DMS114 treated with DMSO at 0.1 percent for 48 hours (cell line): ENCODE results near the gene MRM2.
A peak's percentile ranks its signal among the peaks of the same experiment; 100 is the strongest.

ENCODE experiments used
- DNase-seq: peaks from one replicate; lab custom pipeline; 2025; ENCODE audit not compliant: unreplicated experiment; lab: John Stamatoyannopoulos, UW

MRM2 gene

DNA sequence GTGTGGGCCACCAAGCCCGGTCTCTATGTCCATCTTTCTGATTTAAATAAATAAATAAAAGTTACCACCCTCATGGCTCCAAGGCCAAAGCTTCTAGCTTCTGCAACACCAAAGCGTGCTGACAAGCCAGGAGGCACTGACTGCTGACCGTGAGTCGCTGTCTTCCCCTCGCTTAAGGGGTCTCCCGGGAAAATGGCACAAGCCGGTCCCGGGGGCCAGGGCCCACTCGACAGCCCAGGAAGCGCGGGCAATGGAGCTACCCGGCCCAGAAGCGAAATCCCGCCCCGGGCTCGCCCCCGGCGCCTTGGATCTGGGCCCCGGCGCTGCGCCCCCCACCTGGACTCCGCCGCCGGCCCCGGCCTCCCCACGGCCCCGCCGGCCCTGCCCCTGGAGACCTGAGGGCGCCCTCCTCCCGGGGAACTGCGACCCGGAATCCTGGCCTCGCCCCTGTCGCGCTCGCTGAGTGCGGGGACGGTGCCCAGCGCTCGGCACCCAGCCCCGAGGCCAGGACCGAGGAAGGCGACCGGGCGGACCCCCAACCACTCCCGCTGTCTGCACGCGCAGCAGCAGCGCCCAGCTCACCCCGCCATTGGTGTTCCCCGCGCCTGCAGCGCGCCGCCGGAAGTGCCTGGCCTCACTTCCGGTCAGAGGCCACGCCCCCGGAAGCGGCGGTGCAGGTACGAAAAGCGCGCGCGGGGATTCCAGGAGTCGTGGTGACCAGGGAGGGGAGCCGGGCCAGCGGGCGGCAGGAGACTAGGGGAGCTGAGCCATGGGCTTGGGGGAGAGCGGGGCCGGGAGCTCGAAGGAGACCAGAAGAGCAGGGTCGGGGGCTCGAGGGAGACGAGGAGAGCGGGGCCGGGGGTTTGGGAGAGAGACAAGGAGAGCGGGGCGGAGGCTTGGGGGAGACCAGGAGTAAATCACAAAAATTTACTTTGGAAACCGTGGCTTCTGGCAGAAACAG is at the start of gene MRM2, which contains the start of gene NUDT1:
TSS of gene MRM2 (minus strand) at position 626 of the 961 bp plus-strand sequence. CDS start at position 590, 36 bp downstream.
TSS of gene NUDT1 (plus strand) at position 647 of the 961 bp plus-strand sequence. CDS start 2,349 bp downstream, outside the sequence.
- DNase-seq, result peak; percentile 44

DNA sequence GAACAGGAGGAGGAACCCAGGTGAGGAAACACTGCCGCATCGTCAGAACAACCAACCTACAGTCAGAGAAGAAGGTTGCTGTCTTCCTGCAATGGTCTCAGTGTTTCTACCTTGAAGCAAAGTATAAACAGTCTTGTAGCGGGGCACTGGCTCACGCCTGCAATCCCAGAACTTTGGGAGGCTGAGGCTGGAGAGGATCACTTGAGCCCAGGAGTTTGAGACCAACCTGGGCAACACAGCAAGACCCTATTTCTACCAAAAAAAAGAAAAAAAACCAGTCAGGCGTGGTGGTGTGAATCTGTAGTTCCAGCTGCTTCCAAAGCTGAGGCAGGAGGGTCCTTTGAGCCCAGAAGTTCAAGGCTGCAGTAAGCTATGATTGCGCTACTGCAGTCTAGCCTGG is 48.9 kb upstream of the MRM2 start:
- DNase-seq, result no peak

DNA sequence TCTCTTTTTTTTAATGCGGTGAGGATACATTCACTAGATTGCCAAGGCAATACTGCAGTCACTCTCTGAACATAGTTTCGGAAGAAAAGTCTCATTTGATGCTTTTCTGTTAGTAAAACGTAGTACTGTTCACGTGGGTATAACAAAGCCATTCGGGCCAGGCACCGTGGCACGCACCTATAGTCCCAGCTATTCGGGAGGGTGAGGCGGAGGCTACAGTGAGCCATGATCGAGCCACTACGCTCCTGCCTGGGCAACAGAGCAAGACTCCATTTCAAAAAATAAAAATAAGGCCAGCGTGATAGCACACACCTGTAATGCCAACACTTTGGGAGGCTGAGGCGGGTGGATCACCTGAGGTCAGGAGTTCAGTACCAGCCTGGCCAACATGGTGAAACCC is 47.6 kb upstream of the MRM2 start:
- DNase-seq, result no peak

DNA sequence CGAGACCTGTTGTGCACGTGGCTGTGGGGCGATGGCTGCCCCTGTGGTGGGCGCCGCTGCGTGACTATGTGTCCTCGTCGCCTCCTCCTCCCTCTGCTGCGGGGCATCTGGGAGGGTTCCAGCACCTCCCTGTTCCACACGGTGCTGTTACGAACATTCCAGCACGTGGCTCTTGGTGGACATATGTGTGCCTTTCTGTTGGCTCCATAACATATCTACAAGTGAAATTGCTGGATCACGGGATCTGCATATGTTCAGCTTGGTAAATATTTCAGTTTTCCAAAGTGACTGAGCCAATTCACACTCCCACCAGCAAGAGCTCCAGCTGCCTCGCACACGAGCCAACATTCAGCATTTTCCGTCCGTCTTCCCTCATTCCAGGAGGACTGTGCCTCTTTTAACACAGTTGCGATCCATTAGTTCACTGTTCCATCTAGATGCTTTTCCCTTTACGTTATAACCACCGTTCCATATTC is 47.1 kb upstream of the MRM2 start:
- DNase-seq, result no peak

DNA sequence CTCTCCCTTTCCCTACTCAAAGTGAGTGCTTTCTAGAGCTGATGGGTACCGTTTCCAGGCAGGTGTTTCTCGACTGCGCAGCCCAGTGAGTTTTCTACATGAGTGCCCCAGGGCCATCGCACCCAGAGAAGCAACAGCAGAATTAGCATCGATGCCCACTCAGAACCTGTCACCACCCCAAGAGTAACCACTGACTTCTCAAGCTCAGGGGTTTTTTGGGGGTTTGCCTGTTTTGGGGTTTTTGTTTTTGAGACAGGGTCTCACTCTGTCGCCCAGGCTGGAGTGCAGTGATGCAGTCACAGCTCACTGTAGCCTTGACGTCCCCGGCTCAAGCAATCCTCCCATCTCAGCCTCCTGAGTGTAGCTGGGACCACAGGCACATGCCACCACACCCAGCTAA is 46.5 kb upstream of the MRM2 start:
- DNase-seq, result no peak

DNA sequence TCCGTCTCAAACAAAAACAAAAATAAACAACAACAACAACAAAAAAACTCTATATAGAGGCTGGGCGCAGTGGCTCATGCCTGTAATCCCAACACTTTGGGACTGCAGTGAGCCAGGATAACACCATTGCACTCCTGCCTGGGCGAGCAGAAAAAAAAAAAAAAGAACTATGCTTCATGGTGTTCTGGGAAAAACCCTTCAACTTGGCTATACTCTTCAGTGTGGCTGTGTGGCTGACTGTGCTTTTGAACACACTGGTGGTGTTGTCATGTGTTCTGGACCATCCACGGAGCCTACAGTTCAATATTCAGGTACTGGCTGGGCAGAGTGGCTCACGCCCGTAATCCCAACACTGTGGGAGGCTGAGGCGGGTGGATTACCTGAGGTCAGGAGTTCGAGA is 45.7 kb upstream of the MRM2 start:
- DNase-seq, result no peak

DNA sequence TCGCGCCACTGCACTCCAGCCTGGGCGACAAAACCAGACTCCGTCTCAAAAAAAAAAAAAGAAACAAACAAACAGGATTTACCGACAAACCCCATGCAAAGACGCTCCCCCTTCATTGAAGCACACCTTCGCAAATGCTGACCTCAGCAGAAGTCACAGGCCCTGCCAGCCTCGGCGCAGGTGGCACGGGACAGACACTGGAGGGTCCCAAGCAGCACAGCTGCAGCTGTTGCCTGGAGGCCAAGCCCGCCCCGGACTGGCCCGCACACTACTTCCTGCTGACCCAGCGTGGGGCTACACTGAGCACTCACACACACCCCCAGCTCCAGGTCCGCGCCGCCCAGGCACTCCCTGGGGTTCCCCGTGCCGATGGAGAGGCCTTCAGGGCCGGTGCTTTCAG is 41.1 kb upstream of the MRM2 start:
- no peak for DNase-seq

DNA sequence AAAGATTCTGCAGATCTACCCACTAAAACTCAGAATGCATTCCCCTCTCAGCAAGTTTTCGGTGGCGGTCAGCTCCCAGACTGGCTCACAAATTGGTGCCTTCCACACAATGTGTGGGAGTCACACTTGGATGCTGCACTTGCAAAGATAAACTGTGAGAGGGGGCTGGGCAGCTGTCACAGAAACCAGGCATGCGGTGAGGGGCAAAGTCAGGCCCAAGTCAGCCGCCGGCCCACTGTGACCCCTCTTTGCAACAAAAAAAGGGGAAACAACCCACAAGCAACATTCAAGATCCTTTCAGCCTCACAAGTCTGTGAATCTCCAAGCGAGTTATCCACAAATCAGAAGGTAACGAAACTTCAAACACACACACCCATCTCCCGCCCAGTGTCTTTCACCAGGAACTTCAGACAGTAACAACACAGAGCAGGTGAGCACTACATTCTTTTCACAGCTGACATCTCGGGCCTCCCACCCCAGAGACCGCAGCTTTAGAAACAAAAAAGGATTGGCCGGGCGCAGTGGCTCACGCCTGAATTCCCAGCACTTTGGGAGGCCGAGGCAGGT is 40.3 kb upstream of the MRM2 start:
- DNase-seq, result no peak

DNA sequence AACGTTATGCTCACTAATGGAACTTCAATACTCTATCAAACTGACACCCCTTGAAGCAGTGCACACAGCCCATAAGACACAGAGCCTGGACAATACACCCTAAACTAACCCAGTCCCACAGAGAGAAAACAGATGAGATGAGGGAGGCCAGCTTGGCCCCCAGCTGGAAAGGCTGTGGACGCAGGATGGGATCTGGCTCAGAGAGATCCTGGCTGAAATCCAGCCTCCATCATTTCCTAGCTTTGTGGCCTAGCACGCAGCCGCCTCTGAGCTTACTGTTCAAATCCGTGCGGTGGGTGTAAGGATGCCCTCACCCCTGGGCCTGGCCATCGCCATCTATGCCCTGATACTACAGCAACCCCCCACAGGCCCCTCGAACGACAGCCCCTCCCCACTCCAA is 39.5 kb upstream of the MRM2 start:
- no peak for DNase-seq

DNA sequence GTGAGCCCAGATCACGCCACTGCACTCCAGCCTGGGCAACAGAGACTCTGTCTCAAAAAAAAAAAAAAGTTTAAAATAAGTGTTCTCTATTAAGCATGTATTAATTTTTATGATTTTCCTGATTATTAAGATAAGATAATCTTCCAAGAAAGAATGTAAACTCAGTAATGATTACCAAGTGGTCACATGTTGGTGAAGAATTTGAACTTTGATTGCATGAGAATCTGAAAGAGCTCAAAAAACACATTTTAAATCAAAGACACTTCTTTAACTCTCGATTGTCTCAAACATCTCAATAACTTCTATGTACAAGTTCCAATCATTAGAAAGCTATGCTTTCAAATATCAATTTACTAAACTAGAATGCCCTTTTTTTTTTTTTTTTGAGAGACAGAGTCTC is 38.4 kb upstream of the MRM2 start:
- no peak for DNase-seq

DNA sequence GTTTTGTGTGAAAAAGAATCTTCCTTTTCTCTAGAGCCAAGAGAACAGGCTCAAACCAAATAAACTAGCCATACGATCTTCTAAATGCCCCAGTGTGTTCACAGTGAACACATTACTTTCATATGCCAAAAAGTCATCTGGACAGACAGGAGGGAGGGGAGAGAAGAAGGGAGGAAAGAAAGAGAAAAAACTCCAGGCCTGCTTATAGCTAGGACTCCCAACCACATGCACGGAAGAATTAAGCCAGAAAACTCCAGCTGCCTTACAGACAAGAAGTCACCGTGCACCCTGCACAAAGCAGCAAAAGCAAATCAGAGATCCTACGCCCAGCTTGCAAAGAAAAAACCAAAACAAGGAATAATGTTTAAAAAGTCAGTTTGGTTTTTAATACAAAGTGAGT is 37.9 kb upstream of the MRM2 start:
- no peak for DNase-seq

DNA sequence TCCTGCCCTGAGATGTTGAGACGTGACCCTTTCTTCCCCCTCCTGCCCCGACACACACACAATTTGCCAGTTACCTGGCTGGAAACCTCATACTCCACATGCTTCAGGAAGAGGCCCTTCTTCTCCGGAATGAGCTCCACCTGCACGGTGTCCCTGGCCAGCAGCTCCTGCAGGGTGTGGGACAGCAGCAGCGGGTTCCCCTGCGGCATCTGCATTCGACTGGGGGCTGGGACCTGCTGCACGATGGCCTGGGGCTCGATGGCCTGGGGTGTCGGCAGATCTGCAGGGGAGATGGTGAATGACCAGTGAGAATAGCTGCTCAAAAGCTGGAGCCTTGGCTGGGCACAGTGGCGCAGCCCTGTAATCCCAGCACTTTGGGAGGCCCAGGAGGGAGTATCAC is 36.0 kb upstream of the MRM2 start:
- no peak for DNase-seq

DNA sequence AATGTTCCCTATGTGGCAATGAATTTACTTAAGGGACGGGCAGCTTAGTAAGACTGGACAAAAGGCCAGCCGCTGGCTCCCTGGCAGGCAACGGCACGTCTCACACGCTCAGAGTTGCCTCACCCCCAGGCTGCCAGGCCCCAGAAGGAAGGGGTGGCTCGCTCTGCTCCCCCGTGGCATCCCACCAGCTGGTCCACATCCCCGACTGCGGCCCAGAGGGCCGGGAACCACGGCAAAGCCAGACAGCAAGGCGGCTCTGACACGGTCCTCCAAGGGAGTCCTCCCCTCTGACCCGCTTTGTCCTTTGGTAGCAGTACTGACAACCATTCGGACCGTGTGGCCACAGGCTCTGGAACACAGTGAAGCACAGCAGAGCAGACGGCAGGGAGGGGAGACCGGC is 34.1 kb upstream of the MRM2 start:
- no peak for DNase-seq

DNA sequence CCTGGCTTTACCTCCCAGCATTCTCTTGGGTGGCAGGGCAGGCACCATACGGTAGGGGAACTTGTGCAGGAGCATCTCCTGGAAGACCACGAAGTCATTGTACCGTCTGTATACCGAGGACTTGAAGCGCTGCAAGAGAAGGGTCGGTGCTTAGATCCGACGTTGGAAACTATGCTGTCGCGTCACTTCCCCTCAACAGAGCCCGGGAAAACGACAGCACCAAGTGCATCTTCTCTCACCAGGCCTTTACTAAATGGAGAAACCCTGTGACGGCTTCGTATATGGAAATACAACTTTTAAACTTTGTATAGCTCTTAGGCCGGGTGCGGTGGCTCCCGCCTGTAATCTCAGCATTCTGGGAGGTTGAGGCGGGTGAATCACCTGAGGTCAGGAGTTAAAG is 33.1 kb upstream of the MRM2 start:
- no peak for DNase-seq

DNA sequence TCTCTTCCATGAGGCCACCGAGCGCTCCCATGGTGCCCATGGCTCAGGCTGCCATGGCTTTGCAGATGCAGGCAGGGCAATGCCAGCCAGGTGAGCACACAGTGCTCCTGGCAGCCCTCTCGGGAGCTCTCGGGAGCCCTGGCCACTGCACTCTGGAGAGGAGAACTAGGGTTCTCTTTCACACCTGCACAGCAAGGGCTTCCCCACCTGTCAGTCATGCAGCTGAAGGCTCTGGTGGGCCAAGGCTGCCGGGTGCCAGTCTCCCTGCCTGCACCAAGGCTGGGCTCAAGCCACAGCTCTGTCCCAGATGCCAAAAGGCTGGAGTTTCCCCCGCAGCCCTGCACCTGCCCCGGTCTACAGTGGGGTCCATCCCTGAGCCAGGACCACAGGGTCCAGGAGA is 32.7 kb upstream of the MRM2 start:
- no peak for DNase-seq

DNA sequence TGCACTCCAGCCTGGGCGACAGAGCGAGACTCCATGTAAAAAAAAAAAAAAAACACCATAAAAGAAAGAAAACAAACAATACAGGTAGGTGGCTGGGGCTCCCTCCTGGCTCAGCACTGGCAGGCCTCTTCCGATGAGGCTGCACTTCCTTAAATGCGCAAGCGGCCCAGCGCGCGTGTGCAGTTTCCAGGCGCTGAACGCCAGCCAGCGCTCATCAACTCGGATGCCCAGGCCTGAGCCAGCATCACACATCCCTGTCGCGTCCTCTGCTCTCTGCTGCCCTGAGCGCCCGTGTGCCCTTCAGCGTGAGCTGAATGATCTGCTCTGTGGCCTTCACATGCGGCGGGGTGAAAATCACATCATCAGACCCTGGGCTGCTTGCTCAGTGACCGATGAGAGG is 31.9 kb upstream of the MRM2 start:
- no peak for DNase-seq

DNA sequence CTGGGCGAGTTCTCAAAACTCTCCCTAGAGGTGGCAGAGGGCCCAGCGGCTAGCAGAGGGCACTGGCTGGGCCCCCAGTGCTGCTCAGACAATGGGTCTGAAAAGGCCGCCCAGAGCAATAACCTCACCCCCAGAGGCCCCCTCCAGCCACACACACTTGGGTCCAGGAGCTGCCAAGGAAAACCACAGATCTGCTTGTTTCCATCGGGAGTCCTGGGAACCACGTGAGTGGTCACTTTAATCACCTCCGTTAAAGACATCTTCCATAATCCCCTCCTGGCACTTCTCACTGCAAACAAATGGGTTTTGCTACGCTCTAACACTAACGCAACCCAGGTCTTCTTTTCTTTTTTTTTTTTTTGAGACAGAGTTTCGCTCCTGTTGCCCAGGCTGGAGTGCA is 30.0 kb upstream of the MRM2 start:
- no peak for DNase-seq

DNA sequence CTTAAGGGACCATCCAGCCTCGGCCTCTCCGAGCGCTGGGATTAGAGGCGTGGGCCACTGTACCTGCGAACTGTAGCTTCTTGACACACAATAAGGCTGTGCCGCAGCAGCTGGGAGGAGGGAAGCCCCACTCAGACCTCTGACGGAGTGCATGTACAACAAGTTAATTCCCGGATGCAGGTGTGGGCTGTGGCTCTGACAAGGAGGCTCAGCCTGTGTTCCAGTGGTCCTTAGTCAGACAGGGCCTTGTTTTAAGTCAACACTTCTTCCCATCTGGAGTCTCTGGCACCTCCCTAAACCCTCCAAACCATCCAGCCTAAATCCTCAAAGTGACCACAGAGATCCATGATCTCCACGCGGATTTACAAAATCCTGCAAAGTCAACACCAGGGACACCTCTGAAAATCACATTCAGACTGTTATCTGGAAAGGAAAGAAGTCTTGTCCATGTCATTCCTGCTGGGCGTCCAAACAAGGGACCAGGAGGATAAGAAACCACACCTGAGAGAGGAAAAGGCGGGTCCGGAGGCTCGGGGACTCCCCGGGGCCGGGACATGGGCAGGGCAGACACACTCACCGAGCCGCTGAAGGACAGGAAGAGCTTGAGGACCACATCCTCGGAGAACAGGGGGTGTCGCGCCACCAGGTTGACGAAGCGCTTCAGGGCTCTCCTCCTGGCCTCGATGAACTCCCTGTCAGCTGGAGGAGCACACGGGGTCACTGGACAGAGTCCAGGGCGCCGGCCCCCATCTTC is 29.4 kb upstream of the MRM2 start:
- no peak for DNase-seq

DNA sequence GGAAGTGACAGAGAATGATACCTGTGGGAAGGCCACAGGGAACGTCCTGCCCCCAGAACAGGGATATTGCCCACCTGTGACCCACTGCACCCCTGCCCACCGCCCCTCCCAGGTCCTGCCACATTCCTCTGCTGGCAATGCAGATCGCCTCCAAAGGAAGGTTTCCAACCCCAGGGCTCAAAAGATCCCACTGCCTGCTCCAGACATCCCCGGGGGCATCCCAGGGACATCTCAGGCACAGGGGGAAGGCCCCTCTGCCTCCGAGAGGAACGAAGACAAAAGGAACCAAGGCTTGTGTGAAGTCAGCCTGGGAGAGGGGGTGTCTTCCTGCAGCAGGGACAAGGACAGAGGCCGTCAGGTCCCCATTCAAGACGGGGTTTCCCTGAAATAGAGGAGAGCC is 28.5 kb upstream of the MRM2 start:
- DNase-seq, result no peak

DNA sequence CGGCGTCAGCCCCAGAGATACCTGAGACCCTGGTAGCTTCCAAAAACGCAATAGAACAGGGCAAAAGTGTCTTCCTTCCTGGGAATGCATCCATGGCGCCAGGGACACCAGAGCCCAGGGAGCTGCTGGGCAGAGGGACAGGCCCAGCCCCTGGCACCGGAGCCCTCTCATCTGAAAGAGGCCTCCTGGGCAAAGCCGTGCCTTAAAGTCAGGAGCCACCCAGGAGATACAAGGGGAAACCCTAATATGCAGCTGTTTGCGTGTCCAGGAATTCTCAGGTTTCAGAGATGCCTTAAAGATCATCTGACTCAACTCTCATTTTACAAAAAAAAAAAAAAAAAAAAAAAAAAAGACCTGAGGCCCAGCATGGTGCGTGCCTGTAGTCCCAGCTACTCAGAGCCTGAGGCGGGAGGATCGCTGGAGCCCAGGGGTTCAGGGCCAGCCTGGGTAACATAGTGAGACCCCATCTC is 28.0 kb upstream of the MRM2 start:
- no peak for DNase-seq
